EL (cell line): ENCODE measurements around the gene TPP1.
A peak's percentile ranks its signal among the peaks of the same experiment; 100 is the strongest.

Experiments
- DNase-seq: peaks from one replicate; pipeline ENCODE4 v3.0.0-alpha.2; 2016

The TPP1 gene

DNA sequence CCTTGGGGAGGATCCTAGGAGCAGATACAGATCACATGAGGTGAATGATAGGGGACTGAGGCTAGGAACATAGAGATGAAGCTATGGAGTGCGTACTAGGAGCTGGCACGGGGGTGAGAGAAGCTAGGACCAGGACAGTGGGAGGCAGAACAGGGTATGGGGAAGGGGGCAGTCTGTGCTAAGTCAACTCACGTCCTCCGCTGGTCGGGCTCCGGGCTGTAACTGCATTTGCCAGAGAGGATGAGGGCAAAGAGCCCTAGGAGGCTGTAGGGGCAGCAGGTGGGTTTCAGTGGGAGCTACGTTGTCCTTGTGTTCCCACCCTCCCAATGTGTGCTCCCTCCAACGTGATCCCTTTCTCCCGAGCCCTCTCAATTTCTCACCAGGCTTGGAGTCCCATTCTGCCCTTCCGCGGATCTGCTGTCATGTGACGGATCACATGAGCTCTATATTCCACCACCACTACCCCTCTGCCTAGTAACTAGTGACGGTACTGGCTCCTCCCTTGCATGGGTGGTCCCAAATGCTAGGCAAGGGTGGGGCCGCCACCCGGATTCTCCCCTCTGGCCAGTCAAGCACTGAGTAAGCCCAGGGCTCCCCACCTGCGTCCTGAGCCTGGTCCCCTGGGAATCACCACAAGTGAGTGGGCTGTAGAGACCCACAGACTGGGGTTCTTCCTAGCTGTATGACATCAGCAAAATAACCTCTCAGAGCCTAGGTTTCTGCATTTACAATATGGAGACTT, at the start of gene TPP1:
TPP1 (minus strand) TSS at position 419 of the 742 bp plus-strand sequence; CDS start at position 397, 22 bp downstream.
- peak; percentile 95 for DNase-seq

DNA sequence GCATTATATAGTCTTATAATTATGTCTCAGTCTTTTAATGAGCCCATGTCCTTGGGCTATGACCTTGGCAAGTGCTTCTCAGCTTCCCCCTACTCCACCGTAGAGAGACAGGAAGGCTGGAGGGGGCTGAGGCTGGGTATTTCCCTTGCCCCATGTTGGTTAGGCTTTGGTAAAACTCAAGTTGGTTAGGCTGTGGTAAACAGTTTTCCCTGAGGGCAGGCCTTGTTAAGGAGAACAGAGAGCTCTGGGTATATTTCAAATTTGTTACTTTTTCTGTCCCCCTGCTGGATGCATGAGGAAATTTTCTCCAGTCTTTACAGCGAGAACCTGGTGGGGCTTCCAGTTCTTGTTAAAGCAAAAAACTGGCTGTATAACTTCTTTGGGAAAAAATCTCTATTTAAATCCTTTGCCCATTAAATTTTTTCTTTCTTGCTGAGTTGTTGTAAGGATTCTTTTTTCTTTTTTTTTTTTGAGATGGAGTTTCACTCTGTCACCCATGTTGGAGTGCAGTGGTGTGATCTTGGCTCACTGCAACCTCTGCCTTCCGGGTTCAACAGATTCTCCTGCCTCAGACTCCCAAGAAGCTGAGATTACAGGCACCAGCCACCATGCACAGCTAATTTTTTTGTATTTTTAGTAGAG, 48.6 kb upstream of the TPP1 start:
- peak; percentile 52 for DNase-seq

DNA sequence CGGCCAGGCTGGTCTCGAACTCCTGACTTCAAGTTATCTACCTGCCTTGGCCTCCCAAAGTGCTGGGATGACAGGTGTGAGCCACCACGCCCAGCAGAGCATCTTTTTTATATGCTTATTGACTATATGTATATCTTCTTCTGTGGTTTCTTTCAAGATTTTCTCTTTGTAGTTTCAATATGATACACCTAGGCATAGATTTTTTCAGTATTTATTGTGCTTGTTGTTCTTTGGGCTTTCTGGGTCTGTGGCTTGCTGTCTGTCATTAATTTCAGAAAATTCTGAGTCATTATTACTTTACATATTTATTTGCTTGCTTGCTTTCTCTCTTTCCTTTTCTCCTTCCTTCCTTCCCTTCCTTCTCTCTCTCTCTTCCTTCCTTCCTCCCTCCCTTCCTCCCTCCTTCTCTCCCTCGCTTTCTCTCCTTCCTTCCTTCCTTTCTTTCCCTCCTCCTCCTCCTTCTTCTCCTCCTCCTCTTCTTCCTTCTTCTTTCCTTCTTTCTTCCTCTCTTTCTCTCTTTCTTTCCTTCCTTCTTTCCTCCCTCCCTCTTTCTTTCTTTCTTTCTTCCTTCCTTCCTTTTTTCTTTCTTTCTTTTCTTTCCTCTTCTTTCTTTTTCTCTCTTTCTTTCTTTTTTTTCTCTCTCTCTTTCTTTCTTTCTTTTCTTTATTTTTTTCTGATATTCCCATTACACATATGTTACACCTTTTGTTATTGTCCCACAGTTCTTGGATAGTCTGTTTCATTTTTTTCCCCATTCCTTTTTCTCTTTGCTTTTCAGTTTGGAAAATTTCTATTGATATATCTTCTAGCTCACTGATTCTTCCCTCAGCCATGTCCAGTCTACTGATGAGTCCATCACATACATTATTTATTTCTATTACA, 47.3 kb upstream of the TPP1 start:
- no peak for DNase-seq

DNA sequence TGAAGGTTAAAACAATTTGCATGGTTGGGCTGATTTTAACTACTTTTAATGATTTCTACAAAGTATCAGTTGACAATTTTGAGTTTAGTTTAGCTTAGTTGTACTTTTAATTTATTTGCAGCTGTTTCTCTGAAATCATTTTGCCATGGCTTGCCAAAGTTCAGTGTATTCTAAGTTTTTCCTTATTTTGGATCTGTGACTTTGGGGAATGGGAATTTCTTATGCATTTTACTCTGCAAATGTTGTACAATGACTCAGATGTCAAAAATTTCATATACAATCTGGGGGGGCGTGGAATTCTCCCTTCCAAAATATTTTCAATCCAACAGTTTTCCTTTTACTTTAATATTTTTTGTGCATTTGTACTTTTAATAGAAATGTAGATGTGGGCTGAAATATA, 45.3 kb upstream of the TPP1 start:
- peak; percentile 42 for DNase-seq

DNA sequence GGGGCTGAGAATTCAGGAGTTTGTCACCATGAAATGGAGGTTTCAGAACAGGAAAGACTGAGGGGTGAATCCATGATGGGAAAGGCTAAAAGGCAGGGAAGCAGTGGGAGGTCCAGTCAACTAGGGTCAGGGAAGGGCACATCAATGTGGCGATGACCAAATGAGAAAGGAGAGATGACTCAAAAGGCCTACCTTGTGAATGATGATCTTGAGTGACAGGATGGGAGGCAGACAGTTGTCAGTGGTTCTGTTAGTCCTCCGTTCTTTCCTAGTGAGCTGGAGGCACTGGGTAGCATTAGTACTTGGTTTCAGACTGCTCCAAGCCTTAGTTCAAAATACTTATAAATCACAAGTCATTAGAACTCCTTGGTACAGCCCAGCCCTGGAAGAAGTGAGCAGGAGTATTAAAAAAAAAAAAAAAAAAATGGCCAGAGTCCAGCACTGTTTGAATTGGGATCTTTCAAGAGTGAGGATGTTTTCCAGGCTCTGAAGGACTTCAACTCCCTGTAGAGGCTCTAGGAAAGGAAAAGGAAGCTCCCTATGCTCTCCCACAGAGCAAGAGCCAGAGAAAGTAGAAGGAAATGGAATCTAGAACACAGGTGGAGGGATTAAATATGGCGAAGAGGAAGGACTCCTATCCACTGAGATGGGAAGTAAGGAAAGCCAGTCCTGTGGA, 44.7 kb upstream of the TPP1 start:
- no peak for DNase-seq

DNA sequence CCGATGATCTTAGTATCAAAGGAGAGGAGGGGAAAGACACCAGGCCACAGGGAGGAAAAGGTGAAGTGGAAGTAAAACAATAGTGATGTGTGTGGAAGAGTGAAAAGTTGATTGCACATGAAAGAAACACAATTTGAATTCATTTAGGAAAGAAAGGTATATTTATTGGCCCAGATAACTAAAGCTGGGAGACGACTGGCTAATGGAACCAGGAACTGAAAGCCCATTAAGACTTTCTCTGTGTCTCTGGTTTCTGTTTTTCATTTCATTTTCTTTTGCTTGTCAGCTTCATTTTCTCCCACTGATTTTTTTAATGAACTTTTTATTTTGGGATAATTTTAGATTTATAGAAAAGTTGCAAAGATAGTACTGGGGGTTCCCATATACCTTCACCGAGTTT, 41.5 kb upstream of the TPP1 start:
- no peak for DNase-seq

DNA sequence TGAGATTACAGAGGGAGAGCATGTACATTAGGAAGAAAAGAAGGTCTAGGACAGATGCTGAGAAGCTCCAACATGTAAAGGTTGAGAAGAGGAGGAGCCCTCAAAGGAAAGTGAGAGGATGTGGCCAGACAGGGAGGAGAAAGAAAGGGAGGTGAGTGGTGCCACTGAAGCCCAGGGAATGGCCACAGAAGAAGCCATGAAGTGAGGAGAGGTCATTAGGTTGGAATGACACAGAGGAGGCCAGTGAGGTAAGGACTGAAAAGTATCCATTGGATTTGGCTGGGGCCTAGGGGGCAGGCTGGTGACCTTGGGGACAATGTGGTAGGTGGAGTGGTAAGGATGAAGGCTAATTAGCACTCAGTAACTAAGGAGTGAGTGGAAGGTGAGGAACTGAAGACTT, 39.4 kb upstream of the TPP1 start:
- no peak for DNase-seq

DNA sequence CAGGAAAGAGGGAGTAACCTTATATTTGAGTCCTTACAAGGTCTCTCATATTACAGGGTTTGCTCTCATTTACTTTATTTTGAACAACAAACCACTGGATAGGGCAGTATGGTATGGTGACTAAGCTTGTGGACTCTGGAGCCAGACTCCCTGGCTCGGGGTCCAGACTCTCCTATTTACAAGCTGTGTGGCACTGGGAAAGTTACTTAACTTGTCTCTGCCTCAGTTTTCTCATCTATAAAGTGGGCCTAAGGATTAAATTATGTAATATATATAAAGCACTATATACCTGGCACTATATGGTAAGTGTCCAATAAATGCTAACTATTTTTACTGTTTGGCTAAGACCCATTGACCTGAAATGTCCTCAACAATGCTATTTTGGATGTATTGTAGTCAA, 38.1 kb upstream of the TPP1 start:
- no peak for DNase-seq

DNA sequence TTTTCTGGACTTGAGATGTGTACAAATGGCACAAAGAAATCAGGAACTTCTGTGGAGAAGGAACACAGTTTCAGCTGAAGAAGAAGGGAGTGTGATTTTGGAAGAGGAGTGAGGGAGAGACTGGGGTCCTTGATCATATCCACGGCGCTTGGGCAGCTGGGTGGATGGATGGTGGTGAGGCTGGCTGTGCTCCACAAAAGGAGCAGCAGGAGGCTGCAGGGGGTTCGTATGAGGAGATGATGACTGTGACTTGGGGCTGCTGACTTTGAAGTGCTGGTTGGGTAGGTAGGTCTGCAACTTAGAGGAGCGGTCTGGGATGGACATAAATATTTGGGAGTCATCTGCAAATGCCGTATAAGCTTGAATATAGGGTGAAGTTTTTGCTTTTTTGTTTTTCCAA, 37.7 kb upstream of the TPP1 start:
- DNase-seq = no peak

DNA sequence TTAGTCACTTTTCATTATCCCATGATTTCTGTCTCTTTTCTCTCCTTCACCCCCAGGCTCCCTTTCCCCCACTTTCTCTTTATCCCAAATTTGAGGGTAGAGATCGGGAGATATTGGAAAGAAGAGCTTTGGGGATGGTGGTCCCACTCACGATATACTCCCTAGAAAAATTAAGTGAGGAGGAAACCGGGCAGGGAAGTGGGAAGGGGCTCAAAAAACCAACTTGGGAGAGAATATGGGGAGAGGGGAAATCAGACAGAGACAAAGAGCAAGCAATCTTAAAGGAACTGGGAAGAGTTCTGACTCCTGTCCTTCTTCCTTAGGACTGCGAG, 37.3 kb upstream of the TPP1 start:
- DNase-seq = no peak

DNA sequence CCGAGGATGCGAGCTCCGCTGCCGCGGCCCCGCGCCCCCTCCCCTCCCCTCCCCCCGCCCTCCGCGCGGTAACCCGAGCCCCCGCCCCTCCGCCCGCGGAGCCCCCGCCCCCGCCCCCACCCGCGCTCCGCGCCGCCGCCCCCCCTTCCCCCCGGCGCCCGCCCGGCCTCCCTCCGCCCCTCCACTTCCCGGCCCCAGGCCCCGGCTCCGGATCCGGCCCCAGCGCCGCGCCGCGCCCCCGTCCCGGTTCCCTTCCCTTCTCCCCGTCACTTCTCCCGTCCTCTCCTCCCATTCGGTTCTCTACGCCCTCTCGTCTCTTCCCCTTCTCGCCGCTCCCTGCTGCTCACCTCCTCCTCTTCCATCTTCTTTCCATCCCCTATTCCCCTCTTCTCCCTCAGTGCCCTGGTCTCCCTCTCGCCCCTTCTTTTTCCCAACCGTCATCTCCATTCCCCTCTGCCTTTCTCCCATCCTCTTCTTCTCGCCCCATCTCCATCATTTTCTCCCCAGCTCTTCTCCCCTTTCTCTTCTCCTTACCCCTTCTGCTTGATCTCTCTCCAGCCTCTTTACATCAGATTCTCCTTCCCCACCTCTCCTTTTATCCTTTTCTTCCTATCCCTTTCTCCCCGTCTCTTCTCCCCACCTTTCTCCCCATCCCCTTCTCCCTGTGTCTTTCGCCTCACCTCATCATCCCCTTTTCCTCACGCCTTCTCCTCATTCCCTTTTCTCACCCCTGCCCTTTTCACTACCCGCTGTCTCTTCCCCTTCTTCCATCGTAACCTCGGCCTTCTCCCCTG, 36.8 kb upstream of the TPP1 start, which contains the start of gene DCHS1:
DCHS1 (minus strand) TSS at position 20 of the 794 bp plus-strand sequence. CDS start 14,196 bp downstream, outside the sequence.
- no peak for DNase-seq

DNA sequence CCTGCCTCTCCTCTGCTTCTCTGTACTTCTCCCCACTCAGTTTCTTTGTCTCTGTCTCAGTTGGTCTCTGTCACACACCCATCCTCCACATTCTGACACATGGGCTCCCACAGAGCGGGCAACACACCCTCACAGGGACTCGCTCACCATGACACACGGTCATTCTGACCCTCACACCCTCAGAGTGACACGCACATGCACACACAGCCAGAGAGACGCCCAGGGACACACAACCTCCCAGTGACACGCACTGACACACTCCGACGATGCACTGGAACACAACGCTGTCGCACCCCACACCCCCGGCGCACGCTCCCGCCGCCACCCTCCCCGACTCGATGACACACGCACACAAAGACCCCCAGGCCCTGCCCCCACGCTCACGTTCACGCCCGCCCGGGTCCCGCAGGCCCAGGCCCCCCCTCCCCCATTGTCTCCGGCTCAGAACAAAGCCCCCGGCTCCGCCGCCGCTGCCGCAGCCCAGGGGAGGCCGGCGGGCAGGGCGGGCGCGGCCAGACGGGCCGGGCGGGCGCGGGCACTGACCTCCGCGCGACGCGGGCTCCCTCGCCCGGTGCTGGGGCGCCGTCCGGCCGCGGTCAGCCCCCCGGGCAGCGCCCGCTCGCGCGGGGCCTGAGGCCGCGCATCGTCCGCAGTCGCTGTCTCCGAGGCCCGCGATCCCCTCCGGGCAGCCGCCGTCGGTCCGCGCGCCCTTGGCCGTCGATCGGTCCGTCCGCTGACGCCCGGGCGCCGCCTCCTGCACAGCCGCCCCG, 36.0 kb upstream of the TPP1 start:
- DNase-seq = peak; percentile 13

DNA sequence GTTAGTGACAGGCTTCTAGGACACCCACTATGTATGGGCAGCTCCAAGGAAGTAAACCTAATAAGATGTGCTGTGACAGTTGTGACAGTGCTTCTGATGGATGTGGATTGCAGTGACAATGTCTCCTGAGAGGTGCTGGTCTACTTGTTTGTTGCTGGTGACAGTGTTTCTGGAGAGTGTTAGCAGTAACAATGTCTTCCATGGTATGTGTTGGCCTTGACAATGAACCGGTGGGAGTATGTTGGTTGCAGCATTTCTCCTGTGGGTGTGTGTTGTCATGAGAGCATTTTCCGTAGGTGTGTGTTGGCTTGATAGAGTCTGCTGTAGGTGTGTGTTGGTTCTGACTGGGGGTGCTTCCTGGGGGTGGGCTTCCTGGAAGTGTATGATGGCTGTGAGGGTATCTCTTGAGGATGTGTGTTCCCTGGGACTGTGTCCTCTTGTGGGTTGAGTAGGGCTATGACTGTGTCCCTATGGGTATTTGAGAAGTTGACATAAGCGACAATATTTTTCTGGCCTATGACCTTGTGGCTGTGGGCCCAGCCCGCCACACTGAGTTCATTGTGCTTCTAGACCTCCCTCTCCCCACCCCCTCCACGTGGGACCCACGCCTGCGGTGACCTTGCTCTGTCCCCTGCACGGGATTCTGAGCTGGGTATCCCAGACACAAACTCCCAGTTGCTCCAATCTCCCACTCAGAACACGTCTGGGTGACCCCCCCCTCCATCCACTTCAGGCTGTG, 35.2 kb upstream of the TPP1 start:
- no peak for DNase-seq

DNA sequence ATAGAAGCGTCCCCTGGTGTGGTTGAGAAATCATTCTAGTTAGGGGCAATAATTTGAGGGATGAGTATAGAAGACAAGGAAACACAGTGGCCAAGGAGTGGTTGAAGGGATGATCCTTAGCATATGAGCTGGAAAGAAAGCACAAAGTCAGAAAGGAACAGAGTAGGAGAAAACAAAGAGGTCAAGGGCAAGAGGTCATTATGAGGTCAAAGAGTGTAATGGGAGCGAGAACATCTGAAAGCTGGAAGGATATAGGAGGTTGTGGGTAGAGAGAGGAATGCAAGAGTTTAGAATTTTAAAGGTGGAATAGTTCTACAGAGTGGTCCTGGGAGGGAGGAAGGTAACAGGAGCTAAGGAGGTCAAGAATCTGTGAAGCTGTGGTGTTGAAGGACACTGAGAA, 34.4 kb upstream of the TPP1 start:
- DNase-seq = no peak

DNA sequence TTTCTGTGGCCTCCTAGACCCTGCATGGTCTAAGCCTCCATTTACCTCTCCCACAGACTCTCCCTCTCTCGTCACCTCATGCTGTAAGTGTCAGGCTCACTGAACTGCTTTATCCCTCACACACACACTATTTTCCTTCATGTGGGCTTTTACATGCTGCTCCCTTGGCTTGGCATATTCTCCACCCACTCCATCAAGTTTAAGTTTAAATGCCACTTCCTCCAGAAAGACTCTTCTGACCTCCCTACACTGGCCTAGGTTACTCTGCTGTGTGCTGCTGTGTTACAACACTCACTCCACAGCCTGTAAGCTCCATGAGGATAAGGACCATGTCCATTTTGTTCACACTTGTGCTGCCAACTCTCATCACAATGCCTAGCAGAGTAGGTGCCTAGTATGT, 33.9 kb upstream of the TPP1 start:
- DNase-seq = no peak

DNA sequence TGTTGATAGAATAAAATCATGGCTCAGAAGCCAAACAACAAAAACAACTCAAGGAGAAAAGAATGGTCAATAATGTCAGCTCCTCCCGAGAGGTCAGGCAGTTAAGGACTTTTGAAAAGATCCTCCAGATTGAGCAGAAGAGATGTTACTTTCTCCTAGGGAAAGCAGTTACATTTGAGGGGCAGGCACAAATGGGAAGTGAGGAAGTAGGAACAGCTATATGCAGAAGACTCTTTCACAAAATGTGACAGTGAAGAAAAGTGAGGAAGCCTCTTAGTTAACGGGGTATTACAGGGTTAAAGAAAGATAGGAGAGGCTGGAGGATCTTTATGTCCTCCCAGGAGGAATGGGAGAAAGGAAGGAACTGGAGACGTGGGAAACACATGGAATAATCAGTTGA, 33.0 kb upstream of the TPP1 start:
- no peak for DNase-seq

DNA sequence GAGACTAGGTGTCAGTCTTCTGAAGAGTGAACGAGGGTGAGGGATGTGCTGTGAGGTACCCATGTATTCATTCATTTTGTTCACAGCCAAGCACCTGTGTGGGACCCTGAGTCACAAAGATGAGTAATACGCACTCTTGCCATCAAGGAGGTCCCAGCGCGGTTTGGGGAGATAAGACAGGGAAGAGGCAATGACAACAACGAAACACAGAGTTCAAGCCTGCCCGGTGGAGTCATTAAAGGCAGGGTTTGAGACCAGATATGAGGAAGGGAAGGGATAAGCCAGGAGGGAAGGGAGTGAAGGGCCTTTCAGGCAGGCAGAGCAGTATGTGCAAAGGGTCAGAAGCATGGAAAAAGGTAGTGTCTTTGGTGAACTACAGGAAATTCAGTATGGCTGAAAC, 31.8 kb upstream of the TPP1 start:
- DNase-seq = no peak

DNA sequence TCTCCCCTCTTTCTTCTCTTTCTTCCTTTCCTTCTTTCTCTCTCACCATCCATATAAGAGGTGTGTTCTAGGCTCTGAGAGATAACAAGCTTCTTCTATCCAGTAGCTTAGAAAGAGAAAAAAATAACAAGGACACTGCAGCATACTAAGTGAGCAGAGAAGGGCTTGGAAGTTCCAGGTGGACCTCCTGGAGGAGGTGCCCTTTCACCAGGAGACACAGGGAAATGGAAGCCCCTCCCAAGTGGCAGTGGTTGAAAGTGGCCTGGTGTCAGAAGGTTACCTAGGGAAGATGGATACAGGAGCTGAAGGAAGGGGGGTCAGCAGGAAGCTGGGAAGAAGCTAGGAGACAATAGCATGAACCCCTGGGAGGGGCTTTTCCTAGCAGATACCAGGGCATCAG, 30.9 kb upstream of the TPP1 start:
- no peak for DNase-seq

DNA sequence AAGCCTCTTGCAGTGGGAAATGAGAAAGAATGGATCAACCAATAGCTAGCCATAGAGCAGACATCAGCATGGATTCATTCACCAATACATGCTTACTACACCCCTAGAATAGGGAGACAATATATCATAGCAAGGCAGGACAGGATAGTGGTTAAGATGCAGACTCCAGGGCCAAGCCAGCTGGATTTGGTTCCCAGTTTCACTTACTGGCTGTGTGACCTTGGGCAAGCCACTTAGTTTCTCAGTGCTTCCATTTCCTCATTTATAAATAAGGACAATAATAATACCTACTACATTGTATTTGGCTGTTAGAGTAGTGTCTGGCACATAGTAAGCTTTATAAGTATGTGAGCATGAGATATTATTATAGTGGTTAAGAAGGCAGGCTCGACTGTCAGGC, 29.3 kb upstream of the TPP1 start:
- DNase-seq = no peak

DNA sequence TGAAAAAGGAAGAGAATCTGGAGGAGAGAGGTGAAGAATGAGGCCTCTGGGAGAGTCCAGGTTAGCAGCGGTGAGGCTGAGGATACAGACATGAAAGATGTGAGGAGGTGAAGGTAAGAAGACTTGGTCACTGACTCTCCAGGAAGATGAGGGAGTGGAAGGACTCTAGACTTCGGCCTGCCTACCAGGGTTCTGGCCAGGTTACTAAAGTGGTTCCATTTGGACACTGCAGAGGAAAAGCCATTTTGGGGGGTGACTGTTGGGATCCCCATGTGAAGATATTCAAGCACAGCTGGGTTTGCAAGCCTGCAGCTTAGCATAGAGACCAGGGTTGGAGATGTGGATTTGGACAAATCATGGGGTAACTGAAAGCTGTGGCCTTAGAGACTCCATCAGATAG, 28.6 kb upstream of the TPP1 start:
- DNase-seq = no peak
